Stimulated activated CD8-positive, alpha-beta memory T cell treated with anti-CD3 and anti-CD28 coated beads, Interleukin-7, amount 100 ng/mL, for 4 hours (primary cell): ENCODE data around the gene SPACA5B.
"Not testable (repeated sequence)": the region's sequence is repeated elsewhere in the genome, so short reads cannot be mapped to it uniquely, and the experiment has no call there.

Source experiments
- DNase-seq, 2 donors: peaks; one replicate each; pipeline ENCODE4 v3.0.0-alpha.2; 2020; ENCODE audit warnings: low read depth in 2 of 2

SPACA5B gene

DNA sequence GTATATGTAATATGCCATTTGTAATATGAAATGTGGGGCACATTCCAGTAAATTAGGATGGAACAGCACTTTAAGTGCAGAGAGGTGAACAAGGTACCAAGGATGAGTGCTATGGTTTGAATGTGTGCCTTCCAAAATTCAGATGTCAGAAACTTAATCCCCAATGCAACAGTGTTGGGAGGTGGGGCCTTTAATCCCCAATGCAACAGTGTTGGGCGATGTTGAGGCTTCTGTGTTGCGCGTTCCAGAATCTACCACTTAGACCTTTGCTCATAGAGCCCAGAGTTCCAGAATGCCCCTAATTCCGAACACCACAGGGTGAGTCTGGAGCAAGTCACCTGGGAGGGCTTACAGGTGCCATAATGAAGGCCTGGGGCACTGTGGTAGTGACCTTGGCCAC is at the start of gene SPACA5B:
SPACA5B (plus strand) TSS at position 301 of the 400 bp plus-strand sequence; CDS start at position 363, 62 bp downstream.
- not testable (repeated sequence) for DNase-seq

GRCh38 chrX:48083212-48083611 is 47.2 kb upstream of the SPACA5B start:
- DNase-seq: peak in 1 of 2 donors; percentile 0

DNA sequence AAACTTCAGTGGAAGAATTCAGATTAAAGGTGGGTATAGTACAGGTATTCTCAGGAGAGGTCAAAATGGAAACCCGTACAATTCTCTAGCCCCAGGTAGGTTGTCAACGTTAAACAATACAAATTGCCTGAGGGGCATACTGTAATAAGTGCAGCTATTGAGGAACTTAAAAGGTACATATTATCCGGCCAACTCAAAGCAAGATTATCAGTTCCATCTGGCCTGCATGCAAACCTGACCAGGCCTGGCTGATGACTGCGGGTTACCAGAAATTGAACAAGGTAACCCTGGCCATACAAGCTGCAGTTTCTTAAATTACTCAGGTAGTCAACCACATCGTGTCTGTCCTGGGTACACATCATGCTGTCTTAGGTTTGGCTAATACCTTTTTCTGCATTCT is 46.7 kb upstream of the SPACA5B start:
- no peak for DNase-seq

- DNase-seq: no peak
These were observed 44.3 kb upstream of the SPACA5B start for GRCh38 chrX:48086082-48086481.

- no peak for DNase-seq
These were observed 40.3 kb upstream of the SPACA5B start for GRCh38 chrX:48090123-48090522.

GRCh38 chrX:48092558-48092957 is 37.9 kb upstream of the SPACA5B start:
- DNase-seq: not testable (repeated sequence)

GRCh38 chrX:48101443-48101842 is 29.0 kb upstream of the SPACA5B start:
- no peak for DNase-seq

GRCh38 chrX:48102874-48103374 is 27.5 kb upstream of the SPACA5B start:
- no peak for DNase-seq

DNA sequence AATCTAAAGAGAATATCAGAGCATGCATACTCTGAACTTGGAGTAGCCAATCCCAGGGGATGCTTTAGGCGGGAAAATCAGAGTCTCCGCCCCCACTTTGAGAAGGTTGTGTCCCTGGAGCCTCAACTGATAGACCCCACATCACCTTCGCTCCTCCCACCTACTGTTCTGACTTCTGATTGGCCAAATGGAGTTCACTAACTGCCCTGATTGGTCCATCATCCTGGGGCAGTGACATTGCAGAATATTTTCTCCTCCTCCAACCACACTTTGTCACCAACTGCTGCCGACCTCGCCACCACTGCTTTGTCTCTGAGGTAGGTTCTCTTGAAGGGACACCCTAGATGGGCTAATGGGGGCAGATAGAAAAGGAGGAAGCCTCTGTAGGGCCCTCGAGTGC is 22.7 kb upstream of the SPACA5B start:
- no peak for DNase-seq

DNA sequence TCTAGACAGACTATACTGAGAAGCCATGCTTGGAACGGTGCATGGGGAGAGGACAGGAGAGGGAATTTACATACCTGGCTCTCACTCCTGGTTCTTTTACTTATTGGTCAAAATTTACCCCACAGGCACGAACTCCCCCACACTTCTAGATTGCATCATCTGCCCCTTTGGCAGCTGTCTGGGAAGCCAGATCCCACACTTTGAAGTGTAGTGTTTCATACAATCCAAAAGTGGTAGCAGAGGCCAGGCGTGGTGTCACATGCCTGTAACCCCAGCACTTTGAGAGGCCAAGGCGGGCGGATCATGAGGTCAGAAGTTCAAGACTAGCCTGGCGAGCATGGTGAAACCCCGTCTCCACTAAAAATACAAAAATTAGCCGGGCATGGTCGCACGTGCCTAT is 5.1 kb upstream of the SPACA5B start:
- not testable (repeated sequence) for DNase-seq

DNA sequence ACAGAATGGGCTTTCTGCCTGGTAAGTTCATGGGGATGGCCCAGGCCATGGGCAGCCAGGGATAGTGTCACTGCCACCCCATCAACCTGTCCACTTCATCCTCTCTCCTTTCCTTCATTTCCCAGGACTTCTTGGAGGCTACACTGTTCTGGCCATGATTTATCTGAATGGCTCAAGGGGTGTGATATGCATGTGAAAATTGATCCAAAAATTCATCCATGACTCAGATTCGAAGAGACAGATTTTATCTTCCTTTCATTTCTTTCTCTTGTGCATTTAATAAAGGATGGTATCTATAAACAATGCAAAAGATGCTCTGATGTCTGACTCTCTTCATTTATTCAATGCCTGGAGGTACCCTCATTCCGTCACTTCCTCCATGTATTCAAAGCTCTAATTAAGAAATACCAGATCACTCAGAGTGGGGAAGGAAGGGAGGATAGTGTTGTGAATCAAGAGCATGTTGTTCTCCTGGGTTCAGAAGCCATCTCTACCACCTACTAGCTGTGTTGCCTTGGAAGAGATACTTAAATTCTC is 1.9 kb downstream of the SPACA5B start:
- DNase-seq: not testable (repeated sequence)

DNA sequence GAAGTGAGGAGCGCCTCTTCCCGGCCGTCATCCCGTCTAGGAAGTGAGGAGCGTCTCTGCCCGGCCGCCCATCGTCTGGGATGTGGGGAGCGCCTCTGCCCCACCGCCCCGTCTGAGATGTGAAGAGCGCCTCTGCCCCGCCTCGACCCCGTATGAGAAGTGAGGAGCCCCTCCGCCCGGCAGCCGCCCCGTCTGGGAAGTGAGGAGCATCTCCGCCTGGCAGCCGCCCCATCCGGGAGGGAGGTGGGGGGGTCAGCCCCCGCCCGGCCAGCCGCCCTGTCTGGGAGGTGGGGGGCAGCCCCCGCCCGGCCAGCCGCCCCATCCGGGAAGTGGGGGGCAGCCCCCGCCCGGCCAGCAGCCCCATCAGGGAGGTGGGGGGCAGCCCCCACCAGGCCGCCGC is 8.7 kb downstream of the SPACA5B start:
- not testable (repeated sequence) for DNase-seq

DNA sequence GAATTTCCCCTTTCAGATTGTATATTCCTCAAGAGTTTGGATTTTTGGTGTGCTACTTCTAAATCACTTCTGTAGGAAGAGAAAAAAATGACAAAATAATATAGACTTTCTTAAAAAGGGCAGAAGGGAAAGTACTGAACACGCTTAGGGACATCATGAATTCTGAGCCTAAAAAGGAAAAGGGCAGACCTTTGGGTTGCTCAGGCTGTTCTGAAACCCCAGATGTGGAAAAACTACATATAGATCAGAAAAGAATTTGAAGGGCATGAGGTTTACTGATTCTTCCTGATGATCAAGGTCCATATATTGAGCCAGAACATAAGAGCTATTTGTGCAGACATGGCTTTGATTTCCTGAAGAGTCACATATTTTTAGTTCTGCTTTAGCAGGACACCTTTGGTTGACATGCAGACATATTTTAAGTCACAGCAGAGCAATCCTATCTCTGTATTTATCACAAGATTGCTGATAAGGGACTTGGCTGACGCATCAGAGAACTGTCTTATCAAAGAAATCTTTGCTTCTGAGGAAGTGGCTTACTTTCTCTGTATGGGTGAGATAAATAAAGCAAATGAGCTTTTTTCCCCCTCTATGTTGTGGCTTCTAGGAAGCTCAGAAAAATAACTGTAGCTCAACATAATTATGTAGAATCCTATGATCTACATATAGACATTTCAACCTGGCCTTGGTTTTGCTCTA is 11.5 kb downstream of the SPACA5B start:
- not testable (repeated sequence) for DNase-seq

- DNase-seq: peak in 1 of 2 donors; percentile 14
These were observed 12.3 kb downstream of the SPACA5B start for GRCh38 chrX:48142697-48143096.

DNA sequence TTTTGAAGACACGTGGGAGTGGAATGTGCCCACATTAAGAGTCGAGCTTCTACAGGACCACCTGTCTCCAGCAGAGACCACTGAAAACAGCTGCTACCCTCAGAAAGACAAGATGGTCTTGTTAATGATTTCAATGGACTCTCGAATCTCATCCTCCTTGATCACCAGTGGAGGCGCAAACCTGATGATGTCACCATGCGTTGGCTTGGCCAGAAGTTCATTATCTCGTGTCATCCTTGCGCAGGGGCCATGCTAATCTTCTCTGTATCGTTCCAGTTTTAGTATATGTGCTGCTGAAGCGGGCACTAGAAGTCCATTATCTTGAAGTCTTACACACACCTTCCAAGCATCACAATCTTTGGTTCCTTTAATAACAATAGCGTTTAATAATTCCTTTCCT is 23.3 kb downstream of the SPACA5B start:
- no peak for DNase-seq

GRCh38 chrX:48154796-48155195 is 24.4 kb downstream of the SPACA5B start:
- no peak for DNase-seq

- DNase-seq: no peak
These were observed 25.6 kb downstream of the SPACA5B start for GRCh38 chrX:48156014-48156413.

GRCh38 chrX:48165241-48165640 is 34.8 kb downstream of the SPACA5B start:
- DNase-seq: no peak

GRCh38 chrX:48166322-48166721 is 35.9 kb downstream of the SPACA5B start:
- DNase-seq: not testable (repeated sequence)

DNA sequence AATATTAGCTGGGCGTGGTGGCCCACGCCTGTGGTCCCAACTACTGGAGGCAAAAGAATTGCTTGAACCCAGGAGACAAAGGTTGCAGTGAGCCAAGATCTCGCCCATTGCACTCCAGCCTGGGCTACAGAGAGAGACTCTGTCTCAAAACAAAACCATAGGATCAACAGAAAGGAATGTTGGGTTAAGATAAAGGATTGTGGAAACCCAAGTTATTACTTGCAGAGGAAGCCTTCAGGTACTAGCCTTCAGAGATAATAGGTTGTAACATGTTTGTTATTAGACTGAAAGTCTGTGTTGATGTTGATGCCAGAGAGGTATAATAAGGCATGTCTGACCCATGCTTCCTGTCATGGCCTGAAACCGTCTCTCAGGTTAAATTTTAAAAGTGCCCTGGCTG is 49.3 kb downstream of the SPACA5B start:
- DNase-seq: no peak

- DNase-seq: no peak
These were observed 50.4 kb downstream of the SPACA5B start for GRCh38 chrX:48180811-48181210.

DNA sequence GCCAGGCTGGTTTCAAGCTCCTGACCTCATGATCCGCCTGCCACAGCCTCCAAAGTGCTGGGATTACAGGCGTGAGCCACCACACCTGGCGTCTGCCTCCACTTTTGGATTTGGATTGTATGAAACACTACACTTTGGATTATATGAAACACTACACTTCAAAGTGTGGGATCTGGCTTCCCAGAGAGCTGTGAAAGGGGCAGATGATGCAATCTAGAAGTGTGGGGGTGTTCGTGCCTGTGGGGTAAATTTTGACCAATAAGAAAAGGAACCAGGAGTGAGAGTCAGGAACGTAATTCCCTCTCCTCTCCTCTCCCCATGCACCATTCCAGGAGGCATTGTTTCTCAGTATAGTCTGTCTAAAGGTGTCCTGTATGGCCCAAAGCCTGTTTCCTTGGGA is 51.5 kb downstream of the SPACA5B start:
- not testable (repeated sequence) for DNase-seq
